GM19035 (cell line): ENCODE data around the gene CCR1.

Experiments used
- ATAC-seq: cut with Tn5 transposase; IDR thresholded peaks from one replicate; pipeline ENCODE4 v1.9.1; 2021; ENCODE audit not compliant: unreplicated experiment

The CCR1 gene

GRCh38 chr3:46208167-46208704 lies at the start of gene CCR1:
TSS of gene CCR1 (minus strand) at chr3:46208313. CDS start at chr3:46204313, 4,000 bp downstream.
- ATAC-seq = peak; percentile 59

GRCh38 chr3:46252980-46253379 lies 44.9 kb upstream of the CCR1 start:
- no peak for ATAC-seq

- ATAC-seq = no peak
Measured at GRCh38 chr3:46245146-46245545, 37.0 kb upstream of the CCR1 start.

GRCh38 chr3:46243560-46243959 lies 35.4 kb upstream of the CCR1 start:
- no peak for ATAC-seq

- no peak for ATAC-seq
Measured at GRCh38 chr3:46242120-46242519, 34.0 kb upstream of the CCR1 start, which contains the start of gene CCR3. TSS of gene CCR3 (plus strand) at chr3:46242460. CDS start at chr3:46265159, 22,699 bp downstream.

- ATAC-seq = no peak
Measured at GRCh38 chr3:46239952-46240351, 31.8 kb upstream of the CCR1 start.

- no peak for ATAC-seq
Measured at GRCh38 chr3:46239301-46239938, 31.3 kb upstream of the CCR1 start.

GRCh38 chr3:46238386-46238785 lies 30.3 kb upstream of the CCR1 start:
- no peak for ATAC-seq

- ATAC-seq = no peak
Measured at GRCh38 chr3:46236294-46237054, 28.4 kb upstream of the CCR1 start.

GRCh38 chr3:46235425-46235824 lies 27.3 kb upstream of the CCR1 start:
- no peak for ATAC-seq

GRCh38 chr3:46233194-46233593 lies 25.1 kb upstream of the CCR1 start:
- no peak for ATAC-seq

GRCh38 chr3:46231323-46231722 lies 23.2 kb upstream of the CCR1 start:
- no peak for ATAC-seq

GRCh38 chr3:46228260-46229242 lies 20.4 kb upstream of the CCR1 start:
- ATAC-seq = no peak

GRCh38 chr3:46222435-46223161 lies 14.5 kb upstream of the CCR1 start:
- ATAC-seq = no peak

GRCh38 chr3:46221938-46222337 lies 13.8 kb upstream of the CCR1 start:
- ATAC-seq = no peak

GRCh38 chr3:46221391-46221790 lies 13.3 kb upstream of the CCR1 start:
- no peak for ATAC-seq

- ATAC-seq = no peak
Measured at GRCh38 chr3:46218196-46218709, 10.1 kb upstream of the CCR1 start.

GRCh38 chr3:46215810-46216414 lies 7.8 kb upstream of the CCR1 start:
- ATAC-seq = no peak

GRCh38 chr3:46214751-46215352 lies 6.7 kb upstream of the CCR1 start:
- no peak for ATAC-seq
